ENCODE measurements around the gene SASH1. TPM values are rescaled to one million over a fixed set of nuclear protein-coding genes. Genes with fewer than 3 reads are reported as not detected.

The SASH1 gene
- total and polyA plus RNA-seq, 2 of the 8 experiments (the other 6 are each of a cell fraction or from before 2014, with no cell fraction given) = 6.0 to 20.2 TPM

- TF ChIP-seq CHD7 (IDR thresholded peaks at IDR 0.05; ENCODE audit: insufficient replicate concordance, low read length) = no peak
- TF ChIP-seq ATF3 (IDR thresholded peaks at IDR 0.05; ENCODE audit: insufficient read depth, low read depth, low read length) = no peak
- TF ChIP-seq POLR2A (IDR thresholded peaks at IDR 0.05; ENCODE audit: control extremely low read depth in 1 of 2, low read depth in 2 of 2, low read length in 2 of 2) = no peak
Observed at GRCh38 chr6:148404456-148405054, 61.9 kb downstream of the SASH1 start (continued).

Measured in H1 (cell line).